WTC11 (cell line): ENCODE results near the gene ACY1. TPM values are rescaled to one million over a fixed set of nuclear protein-coding genes. Genes with fewer than 3 reads are reported as not detected.

Experiments used
- ATF3 ChIP-seq: sonication (generic); formaldehyde crosslinking; conservative IDR thresholded peaks from 2 replicates; pipeline ENCODE4 v1.8.1; 2022; ENCODE audit warnings: mild to moderate bottlenecking, missing genetic modification reagents
- ATF6 ChIP-seq: sonication (generic); formaldehyde crosslinking; IDR thresholded peaks from 2 replicates; pipeline ENCODE4 v1.8.1; 2023; ENCODE audit warnings: mild to moderate bottlenecking, missing genetic modification reagents
- CREB1 ChIP-seq: sonication (generic); formaldehyde crosslinking; IDR thresholded peaks from 2 replicates; pipeline ENCODE4 v1.8.0; 2023; ENCODE audit warnings: mild to moderate bottlenecking, missing genetic modification reagents
- CREM ChIP-seq: sonication (generic); formaldehyde crosslinking; IDR thresholded peaks from 2 replicates; pipeline ENCODE4 v1.8.1; 2022; ENCODE audit warnings: mild to moderate bottlenecking, missing genetic modification reagents, moderate library complexity
- CTCF ChIP-seq: fragments of 200-600 bp; IDR thresholded peaks from 2 replicates; pipeline ENCODE4 v1.8.0; 2022; ENCODE audit warnings: antibody characterized with exemption
- E2F4 ChIP-seq: sonication (generic); formaldehyde crosslinking; IDR thresholded peaks from 2 replicates; pipeline ENCODE4 v1.8.1; 2022; ENCODE audit warnings: low read depth, mild to moderate bottlenecking, moderate library complexity, missing genetic modification reagents, borderline replicate concordance
- ELF4 ChIP-seq: sonication (generic); formaldehyde crosslinking; IDR thresholded peaks from 2 replicates; pipeline ENCODE4 v1.8.1; 2022; ENCODE audit warnings: low read depth, mild to moderate bottlenecking, moderate library complexity, missing genetic modification reagents
- EMX1 ChIP-seq: fragments of 250-450 bp; sonication (Bioruptor Pico); IDR thresholded peaks from 2 replicates; pipeline ENCODE4 v1.8.0; 2021; ENCODE audit warnings: mild to moderate bottlenecking
- ERG ChIP-seq: fragments of 250-450 bp; sonication (Bioruptor Pico); IDR thresholded peaks from 2 replicates; pipeline ENCODE4 v1.8.0; 2021; ENCODE audit warnings: mild to moderate bottlenecking
- ESRRA ChIP-seq: sonication (generic); formaldehyde crosslinking; IDR thresholded peaks from 2 replicates; pipeline ENCODE4 v1.8.1; 2022; ENCODE audit warnings: mild to moderate bottlenecking, missing genetic modification reagents, borderline replicate concordance
- ETV6 ChIP-seq: sonication (generic); formaldehyde crosslinking; IDR thresholded peaks from 2 replicates; pipeline ENCODE4 v1.8.1; 2022; ENCODE audit warnings: mild to moderate bottlenecking, missing genetic modification reagents
- FOXJ3 ChIP-seq: sonication (generic); formaldehyde crosslinking; IDR thresholded peaks from 2 replicates; pipeline ENCODE4 v1.9.0; 2021; ENCODE audit warnings: missing genetic modification reagents, mild to moderate bottlenecking, borderline replicate concordance
- FOXP1 ChIP-seq: sonication (generic); formaldehyde crosslinking; IDR thresholded peaks from 2 replicates; pipeline ENCODE4 v1.8.0; 2022; ENCODE audit warnings: missing genetic modification reagents, mild to moderate bottlenecking, moderate library complexity, borderline replicate concordance
- GABPB1 ChIP-seq: sonication (generic); formaldehyde crosslinking; IDR thresholded peaks from 2 replicates; pipeline ENCODE4 v1.8.1; 2023; ENCODE audit warnings: mild to moderate bottlenecking, missing genetic modification reagents
- HMGA2 ChIP-seq: fragments of 250-450 bp; sonication (Bioruptor Pico); IDR thresholded peaks from 2 replicates; pipeline ENCODE4 v1.4.0; 2021; ENCODE audit warnings: mild to moderate bottlenecking, moderate library complexity
- JUN ChIP-seq: sonication (generic); formaldehyde crosslinking; IDR thresholded peaks from 2 replicates; pipeline ENCODE4 v1.8.0; 2023; ENCODE audit warnings: mild to moderate bottlenecking, missing genetic modification reagents
- MXD4 ChIP-seq: fragments of 250-450 bp; sonication (Bioruptor Pico); IDR thresholded peaks from 2 replicates; pipeline ENCODE4 v1.8.0; 2021; ENCODE audit warnings: mild to moderate bottlenecking, moderate library complexity, borderline replicate concordance
- NFE2L1 ChIP-seq: sonication (generic); formaldehyde crosslinking; IDR thresholded peaks from 2 replicates; pipeline ENCODE4 v1.8.1; 2023; ENCODE audit warnings: missing genetic modification reagents
- NR1H2 ChIP-seq: sonication (generic); formaldehyde crosslinking; IDR thresholded peaks from 2 replicates; pipeline ENCODE4 v1.9.0; 2021; ENCODE audit warnings: mild to moderate bottlenecking, moderate library complexity, missing genetic modification reagents
- PRRX2 ChIP-seq: fragments of 250-450 bp; sonication (Bioruptor Pico); IDR thresholded peaks from 2 replicates; pipeline ENCODE4 v1.8.0; 2021; ENCODE audit warnings: mild to moderate bottlenecking
- RELA ChIP-seq: sonication (generic); formaldehyde crosslinking; IDR thresholded peaks from 2 replicates; pipeline ENCODE4 v1.8.1; 2022; ENCODE audit warnings: missing genetic modification reagents, mild to moderate bottlenecking, borderline replicate concordance
- SMAD3 ChIP-seq: sonication (generic); formaldehyde crosslinking; IDR thresholded peaks from 2 replicates; pipeline ENCODE4 v1.8.0; 2022; ENCODE audit warnings: missing genetic modification reagents, mild to moderate bottlenecking, borderline replicate concordance
- SMAD4 ChIP-seq: sonication (generic); formaldehyde crosslinking; IDR thresholded peaks from 2 replicates; pipeline ENCODE4 v1.8.0; 2022; ENCODE audit warnings: mild to moderate bottlenecking, missing genetic modification reagents
- SOX15 ChIP-seq: fragments of 250-450 bp; sonication (Bioruptor Pico); IDR thresholded peaks from 2 replicates; pipeline ENCODE4 v1.9.0; 2021; ENCODE audit warnings: mild to moderate bottlenecking
- TCF7 ChIP-seq: sonication (generic); formaldehyde crosslinking; IDR thresholded peaks from 2 replicates; pipeline ENCODE4 v1.8.0; 2022; ENCODE audit warnings: mild to moderate bottlenecking, low read depth, missing genetic modification reagents, moderate library complexity
- TP53 ChIP-seq: sonication (generic); formaldehyde crosslinking; IDR thresholded peaks from 2 replicates; pipeline ENCODE4 v1.8.1; 2023; ENCODE audit warnings: mild to moderate bottlenecking, missing genetic modification reagents
- USF1 ChIP-seq: sonication (generic); formaldehyde crosslinking; IDR thresholded peaks from 2 replicates; pipeline ENCODE4 v1.8.0; 2022; ENCODE audit warnings: mild to moderate bottlenecking, missing genetic modification reagents
- ZNF425 ChIP-seq: fragments of 250-450 bp; sonication (Bioruptor Pico); conservative IDR thresholded peaks from 2 replicates; pipeline ENCODE4 v1.9.0; 2021; ENCODE audit warnings: mild to moderate bottlenecking
- total RNA-seq: library from RNA; stranded (reverse); gene quantifications from 3 replicates; pipeline ENCODE4 v1.2.3, GENCODE V29; 2021

Gene ACY1
- total RNA-seq, 1 experiment from 2014 or later, result 53.8 TPM

GRCh38 chr3:51955893-51956770 lies 27.2 kb upstream of the ACY1 start (continued):
- TF ChIP-seq CTCF (peak; percentile 67), TCF7 (CRISPR knock-in tag) (0 out of 2 replicates have a peak, but pooled peaks have one; percentile 97), TP53 (CRISPR knock-in tag) (peak; percentile 99; the same call in 1 of the 2 replicates), GABPB1 (CRISPR knock-in tag) (no peak), FOXJ3 (CRISPR knock-in tag) (no peak), RELA (no peak; the same call in 1 of the 2 replicates), CREB1 (no peak), CREM (CRISPR knock-in tag) (peak; percentile 94), ELF4 (CRISPR knock-in tag) (peak; percentile 67; the same call in 1 of the 2 replicates), MXD4 (no peak), ATF6 (CRISPR knock-in tag) (no peak), FOXP1 (CRISPR knock-in tag) (peak; percentile 99), ETV6 (CRISPR knock-in tag) (no peak; the same call in 1 of the 2 replicates), NR1H2 (CRISPR knock-in tag) (no peak), E2F4 (CRISPR knock-in tag) (no peak; the same call in 1 of the 2 replicates), ESRRA (no peak), USF1 (CRISPR knock-in tag) (peak; percentile 59; the same call in 1 of the 2 replicates), EMX1 (no peak), SMAD4 (CRISPR knock-in tag) (peak; percentile 60; the same call in 1 of the 2 replicates), JUN (CRISPR knock-in tag) (peak; percentile 93; the same call in 1 of the 2 replicates), ERG (CRISPR knock-in tag) (peak; percentile 63; the same call in 1 of the 2 replicates), NFE2L1 (CRISPR knock-in tag) (no peak), PRRX2 (CRISPR knock-in tag) (no peak), SMAD3 (CRISPR knock-in tag) (no peak), SOX15 (CRISPR knock-in tag) (no peak), ZNF425 (no peak), ATF3 (CRISPR knock-in tag) (no peak), HMGA2 (no peak)
